HG02763 (cell line): ENCODE measurements around the gene ZDHHC14.

Experiments used
- ATAC-seq: cut with Tn5 transposase; IDR thresholded peaks from one replicate; pipeline ENCODE4 v1.9.1; 2021; ENCODE audit warnings: mild to moderate bottlenecking, moderate library complexity; ENCODE audit not compliant: unreplicated experiment

Gene ZDHHC14

DNA sequence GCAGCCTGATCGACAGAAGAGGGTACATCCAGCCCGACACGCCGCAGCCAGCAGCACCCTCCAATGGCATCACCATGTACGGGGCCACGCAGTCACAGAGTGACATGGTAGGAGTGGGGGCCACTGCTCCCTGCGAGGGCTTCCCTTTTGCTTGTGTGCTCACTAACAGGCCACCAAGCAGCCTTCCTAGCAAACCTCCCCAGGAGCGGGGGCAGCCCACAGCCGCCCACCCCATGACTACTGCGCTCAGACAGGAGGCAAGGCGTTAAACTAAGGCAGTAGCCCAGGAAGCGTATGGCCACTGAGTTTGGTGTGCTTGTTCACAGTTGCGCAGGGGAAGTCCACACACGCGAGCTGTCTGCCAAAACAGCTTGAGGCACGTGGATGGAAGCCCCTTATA lies 272.5 kb downstream of the ZDHHC14 start:
- ATAC-seq, result no peak

DNA sequence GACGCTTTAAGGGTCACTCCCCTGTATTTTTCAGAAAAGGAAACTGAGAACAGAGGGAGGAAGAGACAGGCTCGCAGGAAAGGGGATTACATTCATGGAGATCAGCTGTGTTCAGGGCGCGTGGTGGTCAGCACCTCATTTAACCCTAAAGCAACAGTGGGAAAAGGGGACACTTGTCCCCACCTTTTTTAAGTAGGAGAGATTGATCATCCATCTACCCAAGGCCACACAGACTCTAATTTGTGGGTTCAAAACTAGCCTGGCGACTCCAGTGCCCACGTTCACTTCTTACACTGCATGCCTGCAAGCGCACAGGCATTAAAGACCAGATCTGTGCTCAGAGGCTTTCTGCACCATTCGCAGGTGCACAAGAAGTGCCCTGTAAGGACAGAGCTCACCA lies 274.1 kb downstream of the ZDHHC14 start:
- ATAC-seq, result no peak

DNA sequence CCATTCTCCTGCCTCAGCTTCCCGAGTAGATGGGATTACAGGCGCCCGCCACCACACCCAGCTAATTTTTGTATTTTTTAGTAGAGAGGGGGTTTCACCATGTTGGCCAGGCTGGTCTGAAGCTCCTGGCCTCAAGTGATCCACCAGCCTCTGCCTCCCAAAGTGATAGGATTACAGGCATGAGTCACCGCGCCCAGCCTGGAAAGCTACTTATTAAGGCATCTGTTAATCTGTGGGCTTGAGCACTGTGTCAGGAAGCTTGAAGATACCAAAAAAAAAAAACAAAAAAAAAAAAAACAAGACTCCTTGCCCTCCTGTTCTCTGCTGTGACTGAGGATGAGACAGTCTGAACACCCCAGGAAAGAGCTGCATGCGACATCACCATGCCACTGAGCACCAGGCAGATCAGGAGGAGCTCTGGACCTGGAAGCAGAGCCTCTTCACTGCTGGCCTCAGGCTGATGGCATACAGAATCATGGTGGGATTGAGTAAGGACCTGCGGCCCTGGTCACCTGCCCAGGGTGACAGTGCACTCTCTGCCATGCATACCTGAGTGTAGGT lies 275.5 kb downstream of the ZDHHC14 start:
- no peak for ATAC-seq

DNA sequence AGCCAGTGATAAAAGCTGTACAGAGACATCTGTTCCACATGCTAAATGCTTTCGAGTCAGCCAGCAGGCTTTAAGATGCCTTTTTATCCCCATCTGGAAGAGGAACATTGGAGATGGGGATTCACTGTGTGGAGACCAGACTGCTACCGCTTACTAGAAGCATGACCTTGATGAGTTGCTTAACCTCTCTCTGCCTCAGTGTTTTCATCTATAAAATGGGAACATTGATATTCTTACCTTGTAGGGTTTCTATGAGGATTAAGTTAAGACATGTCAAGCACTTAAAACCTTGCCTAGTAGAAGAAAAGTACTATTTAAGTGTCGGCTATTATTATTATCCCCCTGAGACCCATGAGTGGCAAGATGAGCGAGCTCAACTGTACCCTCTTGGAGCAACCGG lies 276.8 kb downstream of the ZDHHC14 start:
- ATAC-seq, result no peak

DNA sequence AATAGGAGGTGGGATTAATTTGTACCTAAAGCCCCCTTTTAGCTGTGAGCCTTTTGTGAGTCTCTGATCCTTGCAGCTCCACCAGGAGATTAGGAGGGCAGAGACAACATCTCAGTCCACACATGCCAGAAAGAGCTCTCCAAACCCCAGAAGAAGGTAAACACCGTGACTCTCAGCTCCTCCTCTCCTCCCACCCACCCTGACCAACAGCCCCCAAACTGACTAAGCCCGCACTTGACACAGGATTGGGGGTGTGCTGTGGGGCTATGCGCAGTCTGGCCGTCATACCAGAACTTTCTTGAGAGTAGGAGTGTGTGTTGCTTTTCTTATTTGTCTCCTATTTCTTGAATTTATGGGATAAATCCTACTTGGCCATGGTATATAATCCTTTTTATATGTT lies 277.3 kb downstream of the ZDHHC14 start:
- no peak for ATAC-seq

DNA sequence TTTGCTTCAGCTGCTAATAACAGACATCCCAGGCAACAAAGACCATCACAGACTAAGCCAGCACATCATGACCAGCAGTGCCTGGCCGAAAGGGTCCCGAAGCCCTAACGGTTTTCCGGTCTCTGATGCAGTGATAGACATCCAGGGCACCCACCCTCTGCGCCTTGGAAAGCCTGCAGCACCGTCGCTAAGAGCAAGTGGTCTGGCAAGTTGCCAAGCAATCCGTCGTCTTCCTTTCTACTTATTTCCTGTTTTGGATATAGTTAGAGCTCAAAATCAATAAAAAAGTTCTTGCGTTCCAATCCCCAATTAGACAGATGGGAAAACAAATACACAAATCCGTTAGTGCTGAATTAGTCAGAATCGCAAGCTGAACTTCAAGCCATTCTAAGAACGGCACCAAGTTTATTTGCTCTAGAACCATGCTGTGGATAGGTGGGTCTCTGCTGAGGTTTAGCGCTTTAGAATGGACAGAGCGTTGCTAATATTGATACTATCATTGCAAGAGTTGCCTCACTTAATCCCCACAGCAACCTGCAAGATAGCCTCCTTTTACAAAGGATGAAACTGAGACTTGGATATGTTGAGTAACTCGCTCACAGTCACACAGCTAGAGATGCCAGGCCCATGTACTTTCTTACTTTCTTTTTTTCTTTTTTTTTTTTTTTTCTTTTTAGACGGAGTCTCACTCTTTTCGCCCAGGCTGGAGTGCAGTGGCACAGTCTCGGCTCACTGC lies 278.7 kb downstream of the ZDHHC14 start:
- ATAC-seq, result no peak

DNA sequence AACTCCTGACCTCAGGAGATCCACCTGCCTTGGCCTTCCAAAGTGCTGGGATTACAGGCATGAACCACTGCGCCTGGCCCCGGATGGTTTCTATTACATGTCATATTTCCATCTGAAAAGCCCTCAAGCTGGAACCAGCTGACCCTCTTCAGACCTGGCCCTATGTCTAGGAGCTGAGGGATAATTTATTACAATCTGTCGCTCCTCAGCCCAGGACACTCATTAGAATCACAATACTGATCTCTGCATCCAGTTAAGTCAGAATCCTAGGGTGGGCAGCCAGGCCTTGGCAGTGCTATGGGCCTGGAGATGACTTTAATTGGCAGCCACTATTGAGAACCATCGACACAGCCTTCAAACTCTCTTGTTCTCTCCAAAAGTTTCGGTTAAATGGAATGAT lies 279.4 kb downstream of the ZDHHC14 start:
- ATAC-seq, result no peak

DNA sequence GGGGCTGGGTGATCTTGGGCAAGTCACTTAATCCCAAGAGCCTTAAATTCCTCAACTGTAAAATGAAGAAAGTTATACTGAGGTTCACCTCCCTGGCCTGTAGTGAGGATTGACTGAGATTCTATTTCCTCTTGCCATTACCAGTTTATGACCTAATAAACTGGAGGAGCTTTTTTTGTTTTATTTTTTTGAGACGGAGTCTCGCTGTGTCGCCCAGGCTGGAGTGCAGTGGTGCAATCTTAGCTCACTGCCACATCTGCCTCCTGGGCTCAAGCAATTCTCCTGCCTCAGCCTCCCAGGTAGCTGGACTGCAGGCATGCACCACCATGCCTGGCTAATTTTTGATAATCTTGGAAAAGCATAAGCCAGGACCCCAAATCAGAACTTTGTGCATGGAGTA lies 280.7 kb downstream of the ZDHHC14 start:
- no peak for ATAC-seq

DNA sequence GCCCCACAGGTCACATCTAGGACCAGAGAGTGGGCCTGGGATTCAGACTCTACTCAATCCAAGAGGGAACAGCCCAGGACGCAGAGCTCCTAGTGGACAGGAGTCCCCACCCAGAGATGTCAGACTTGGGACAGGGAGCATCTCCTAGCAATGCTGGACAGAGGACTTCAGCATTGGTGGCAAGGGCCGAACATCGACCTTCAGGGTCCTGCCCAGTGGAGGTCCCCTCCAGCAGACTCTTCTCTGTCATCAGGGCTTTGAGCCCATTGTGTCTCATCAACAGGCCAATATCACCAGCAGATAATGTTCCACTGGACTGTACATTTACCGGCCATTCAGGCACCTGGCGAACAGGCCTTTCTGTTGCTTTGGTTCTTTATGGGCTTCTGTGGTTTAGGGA lies 282.3 kb downstream of the ZDHHC14 start:
- no peak for ATAC-seq

DNA sequence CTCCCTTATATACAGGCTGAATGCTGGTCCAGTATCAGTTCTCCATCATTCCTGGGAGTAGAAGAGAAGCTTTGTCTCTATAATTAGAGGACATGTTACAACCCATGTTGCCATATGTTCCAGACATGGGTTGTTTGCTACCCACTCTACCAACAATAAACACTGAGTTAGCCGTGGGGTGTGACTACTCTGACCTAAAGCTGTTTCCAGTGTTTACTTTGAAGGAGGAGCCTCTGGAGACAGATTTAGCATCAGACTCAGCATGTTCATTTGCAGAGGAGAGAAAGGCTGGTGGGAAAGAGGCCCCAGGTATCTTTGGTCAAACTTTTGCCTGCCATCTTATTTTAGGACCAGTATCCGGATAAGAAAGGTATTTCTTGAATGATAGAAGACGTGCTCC lies 284.2 kb downstream of the ZDHHC14 start:
- no peak for ATAC-seq

DNA sequence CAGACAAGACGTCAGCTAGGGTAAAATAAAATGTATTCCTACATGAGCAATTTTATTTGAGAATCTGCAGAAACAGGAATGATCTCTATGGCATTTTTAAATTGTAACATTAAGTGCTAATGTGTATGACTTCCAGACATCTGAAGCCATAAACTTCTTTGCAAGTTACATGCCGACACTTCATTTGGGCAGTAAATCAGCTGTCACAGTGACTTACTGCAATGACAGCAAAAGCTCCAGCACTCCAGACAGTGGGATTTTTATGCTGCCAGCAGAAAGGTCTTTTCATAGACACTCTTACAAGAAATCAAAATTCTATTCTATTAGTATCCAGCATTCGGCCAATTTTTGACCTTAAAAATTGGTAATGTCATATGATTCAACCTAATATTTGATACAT lies 285.7 kb downstream of the ZDHHC14 start:
- no peak for ATAC-seq

DNA sequence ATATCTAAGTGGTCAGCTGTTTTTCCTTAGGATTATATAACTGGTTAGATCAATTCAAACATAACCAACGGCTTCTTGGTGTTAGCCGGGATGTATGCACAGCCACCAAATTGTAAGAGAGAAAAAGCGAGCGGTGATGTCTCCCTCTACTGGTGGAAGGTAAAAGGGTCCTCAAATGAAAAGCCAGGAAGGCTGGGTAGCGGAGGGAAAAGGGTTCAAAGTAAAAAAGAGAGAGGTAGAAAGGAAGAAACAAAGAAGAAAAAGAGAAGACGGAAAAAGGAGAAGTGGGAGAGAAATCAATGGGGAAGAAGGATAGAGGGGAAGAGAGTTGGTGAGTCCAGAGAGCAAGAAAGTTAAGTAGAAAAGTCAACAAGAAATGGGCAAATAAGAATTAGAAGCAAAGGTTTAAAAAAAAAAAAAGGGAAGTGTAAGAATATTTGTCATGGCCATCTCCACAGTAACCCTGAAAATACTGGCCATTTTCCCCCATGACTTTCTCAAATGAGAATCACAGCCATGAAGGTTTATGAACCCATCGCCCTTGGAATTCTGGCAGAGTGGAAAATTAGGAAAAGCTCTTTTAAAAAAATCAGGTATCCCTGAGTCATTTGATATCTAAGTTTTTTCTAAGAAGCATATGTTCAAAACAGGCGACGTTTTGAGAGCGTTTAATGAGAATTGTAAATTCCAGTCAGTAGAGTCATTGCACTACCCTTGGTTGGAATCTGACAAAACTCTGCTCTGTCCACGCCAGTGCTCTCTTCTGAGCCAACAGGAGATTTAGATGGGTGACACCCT lies 286.4 kb downstream of the ZDHHC14 start:
- ATAC-seq, result no peak

DNA sequence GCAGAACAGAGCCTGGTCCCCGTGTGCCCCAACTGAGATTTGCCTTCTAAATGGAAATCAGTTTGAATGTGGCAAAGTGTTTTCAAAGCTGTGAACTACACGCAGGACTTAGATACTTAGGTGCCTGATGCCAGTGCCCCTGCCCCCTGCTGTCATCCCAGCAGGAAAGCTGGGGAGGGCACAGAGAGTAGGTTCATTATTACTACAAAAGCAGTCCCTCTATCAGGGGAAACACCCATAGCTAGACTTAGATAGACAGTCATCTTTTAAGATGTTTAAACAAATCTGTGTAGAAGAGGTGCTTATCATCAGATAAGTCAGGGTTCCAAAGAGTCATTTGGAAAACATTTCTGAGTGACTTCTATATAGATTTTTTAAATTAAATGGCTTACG lies 287.0 kb downstream of the ZDHHC14 start:
- ATAC-seq, result no peak

DNA sequence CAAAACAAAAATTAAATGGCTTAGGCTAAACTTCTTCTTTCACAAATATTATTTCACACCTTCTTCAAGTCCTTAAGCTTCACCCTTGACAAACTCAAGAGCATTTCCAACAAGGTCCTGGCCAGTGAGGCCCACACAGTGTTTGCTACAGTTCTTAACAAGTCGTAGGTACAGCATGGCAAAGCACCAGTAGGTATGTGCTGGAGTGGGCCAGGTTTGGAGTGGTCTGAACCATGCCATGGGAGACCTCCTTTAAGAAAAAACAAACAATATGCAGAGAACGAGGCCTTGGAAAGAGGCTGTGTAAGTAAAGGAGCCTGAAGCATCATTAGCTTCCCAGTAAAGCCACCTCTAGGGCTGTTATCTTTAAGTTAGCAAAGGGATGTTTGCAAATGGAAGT lies 287.7 kb downstream of the ZDHHC14 start:
- ATAC-seq, result no peak

DNA sequence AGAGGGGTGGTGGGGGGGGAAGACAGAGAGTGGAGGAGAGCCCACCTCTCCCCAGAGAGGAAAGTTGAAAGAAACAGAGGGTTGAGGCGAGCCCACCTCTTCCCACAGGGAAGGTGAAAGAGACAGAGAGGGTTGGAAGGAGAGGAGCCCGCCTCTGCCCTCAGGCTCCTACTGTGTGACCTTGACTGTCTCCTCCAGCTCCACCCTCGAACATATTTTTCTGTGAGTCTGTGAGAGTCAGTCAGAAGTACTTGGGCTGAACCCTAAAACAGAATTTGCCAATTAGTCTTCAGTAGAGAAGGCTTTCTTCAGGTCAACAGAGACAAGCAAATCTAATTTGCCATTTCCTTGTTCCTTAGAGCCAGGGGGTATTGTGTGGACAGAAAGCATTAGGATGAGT lies 288.3 kb downstream of the ZDHHC14 start:
- no peak for ATAC-seq

DNA sequence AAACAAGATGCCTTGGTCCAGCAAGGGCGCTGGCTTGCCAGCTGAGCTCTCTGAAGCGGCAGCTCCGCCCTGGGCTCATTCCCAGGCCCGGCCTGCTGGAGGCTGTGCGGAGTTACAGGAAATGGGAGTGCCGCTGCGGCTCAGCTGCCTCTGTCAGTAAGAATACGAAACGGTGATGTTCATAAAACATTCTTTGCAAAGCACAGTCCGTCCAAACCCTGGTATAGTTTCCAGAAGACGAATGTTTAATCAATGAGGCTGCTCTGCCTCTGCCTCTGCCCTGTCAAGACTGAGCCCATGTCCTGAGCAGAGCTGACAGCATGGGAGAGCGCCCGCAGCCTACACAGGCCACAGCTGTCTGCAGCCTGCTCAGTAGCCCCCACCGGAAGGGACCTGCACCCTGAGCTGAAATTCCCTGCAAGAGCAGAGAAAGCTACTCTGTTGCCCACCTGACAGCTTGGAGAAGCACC lies 288.8 kb downstream of the ZDHHC14 start:
- ATAC-seq, result no peak

DNA sequence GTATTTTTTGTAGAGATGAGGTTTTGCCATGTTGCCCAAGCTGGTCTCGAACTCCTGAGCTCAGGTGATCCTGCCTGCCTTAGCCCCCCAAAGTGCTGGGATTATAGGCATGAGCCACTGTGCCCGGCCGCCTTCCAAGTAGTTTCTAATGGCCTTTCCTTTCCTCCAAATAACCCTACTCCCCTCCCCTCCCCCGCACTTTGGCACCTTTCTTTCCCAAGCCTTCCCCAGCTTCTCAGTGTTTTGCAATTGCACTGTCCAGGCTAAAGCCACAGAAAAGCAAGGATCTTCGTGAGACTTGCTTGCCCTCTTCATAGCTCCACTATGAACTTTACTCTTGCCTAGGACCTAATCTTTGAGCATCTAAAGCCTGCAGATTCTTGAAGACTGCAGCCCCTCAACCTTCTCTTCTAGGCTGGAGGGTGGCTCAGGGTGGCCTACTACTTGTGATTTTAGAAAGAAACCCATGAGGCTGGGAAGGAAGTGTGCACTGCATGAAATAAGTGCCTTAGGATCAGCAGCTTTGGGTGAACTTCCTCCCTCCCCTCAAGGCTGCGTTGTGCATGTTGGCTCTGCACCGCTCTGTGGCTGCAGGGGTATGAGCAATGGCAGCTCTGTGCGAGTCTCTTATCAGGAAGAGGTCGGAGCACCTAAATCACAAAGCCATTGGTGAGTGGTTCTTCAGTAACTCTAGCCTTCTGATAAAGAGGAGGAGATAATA lies 289.6 kb downstream of the ZDHHC14 start:
- no peak for ATAC-seq

DNA sequence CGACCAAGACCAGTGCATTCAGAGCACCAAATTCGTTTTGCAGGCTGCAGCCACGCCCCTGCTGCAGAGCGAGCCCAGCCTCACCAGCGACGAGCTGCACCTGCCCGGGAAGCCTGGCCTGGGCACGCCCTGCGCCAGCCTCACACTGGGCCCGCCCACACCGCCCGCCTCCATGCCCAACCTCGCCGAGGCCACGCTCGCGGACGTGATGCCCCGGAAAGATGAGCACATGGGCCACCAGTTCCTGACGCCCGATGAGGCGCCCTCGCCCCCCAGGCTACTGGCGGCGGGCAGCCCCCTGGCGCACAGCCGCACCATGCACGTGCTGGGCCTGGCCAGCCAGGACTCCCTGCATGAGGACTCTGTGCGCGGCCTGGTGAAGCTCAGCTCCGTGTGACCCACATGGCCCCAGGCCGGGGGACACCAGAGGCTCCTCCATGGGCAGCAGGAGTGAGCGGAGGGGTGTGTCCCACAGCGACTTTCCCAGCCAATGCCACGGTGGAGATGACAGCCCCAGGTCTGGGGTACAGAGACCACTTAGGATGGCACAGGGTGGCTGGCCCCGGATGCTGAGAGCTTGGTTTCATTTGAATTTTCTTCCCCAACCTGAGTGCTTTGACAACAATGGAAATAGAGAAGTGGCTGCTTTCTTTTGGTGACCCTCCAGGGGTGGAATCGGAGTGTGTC lies 291.9 kb downstream of the ZDHHC14 start:
- ATAC-seq, result no peak

DNA sequence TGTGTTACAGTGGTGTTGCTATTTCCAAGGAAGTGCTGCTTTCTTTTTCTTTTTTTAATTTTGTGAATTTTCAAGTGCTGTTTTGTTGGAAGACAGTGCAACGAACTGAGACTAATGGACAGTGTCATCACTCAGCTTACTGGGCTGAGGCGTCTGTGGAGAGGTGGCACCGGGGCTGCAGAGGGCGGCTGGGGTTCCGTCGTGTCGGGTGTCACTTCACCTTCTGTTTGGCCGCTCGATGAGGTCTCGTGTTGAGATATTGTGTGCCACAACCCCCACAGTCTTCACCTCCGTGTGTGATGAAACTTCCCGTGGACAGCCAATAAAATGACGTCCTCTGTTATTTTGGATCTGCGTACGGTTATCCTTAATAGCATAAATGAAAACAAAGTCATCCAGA lies 292.6 kb downstream of the ZDHHC14 start:
- no peak for ATAC-seq

DNA sequence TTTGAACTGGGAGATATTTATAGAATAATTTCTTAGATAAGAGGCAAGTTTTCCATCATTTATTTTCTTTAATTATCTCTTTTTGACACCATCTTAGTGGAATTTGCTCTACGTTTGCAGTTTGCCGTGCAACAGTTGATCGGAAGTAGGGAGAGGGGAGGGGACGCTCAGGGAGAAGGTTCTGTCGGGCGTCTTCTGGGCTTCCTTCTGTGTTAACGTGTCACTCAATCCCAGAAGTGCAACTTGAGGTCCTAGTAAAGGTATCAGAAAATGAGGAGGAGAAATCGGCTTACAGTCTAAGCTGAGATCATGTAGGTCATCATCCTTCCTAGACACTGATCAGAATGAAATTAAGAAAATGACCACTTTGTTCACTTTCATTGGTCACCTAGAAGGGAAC lies 293.1 kb downstream of the ZDHHC14 start:
- ATAC-seq, result no peak

DNA sequence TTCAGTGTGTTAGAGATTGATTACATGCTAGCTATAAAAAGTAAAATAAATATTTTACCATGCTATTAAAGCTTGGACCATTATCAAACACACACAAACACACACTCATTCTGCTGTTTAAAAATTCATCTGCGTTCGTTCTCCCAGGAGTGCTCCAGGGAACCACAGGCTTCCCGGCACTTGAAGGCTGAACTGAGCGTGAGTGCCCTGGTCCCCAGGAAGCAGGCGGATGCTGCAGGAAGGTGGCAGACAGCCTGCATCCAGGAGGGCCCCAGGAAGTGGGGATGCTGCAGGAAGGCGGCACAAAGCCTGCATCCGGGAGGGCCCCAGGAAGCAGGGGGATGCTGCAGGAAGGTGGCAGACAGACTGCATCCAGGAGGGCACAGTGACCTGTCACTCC lies 294.8 kb downstream of the ZDHHC14 start:
- no peak for ATAC-seq
